A549 (cell line): Measurements from ENCODE around the gene IGF2BP3. TPM values are rescaled to one million over a fixed set of nuclear protein-coding genes. Genes with fewer than 3 reads are reported as not detected.

ENCODE experiments used
- BCL3 ChIP-seq: fragments of >200 bp; sonication (Bioruptor Twin); formaldehyde crosslinking; IDR thresholded peaks from 3 replicates; pipeline ENCODE4 v1.6.1; 2016
- CBX2 ChIP-seq: fragments of 200-600 bp; sonication (generic); IDR thresholded peaks from 2 replicates; pipeline ENCODE4 v1.6.1; 2016; ENCODE audit warnings: low read depth, mild to moderate bottlenecking, borderline replicate concordance
- CBX8 ChIP-seq: fragments of 200-600 bp; sonication (generic); IDR thresholded peaks from 2 replicates; pipeline ENCODE4 v1.6.1; 2016
- CEBPB ChIP-seq, 2 experiments: fragments of >200 bp in 1 of 2; sonication (Bioruptor Twin) in 1 of 2; formaldehyde crosslinking in 1 of 2; IDR thresholded peaks; 2 replicates each; pipeline ENCODE4 v1.6.1; 2012 to 2016
- CTCF ChIP-seq: fragments of >200 bp; sonication (Bioruptor Twin); formaldehyde crosslinking; IDR thresholded peaks from 3 replicates; pipeline ENCODE4 v1.5.1; 2016
- EHF ChIP-seq: fragments of 250-450 bp; sonication (Bioruptor Pico); IDR thresholded peaks from 2 replicates; pipeline ENCODE4 v1.5.0; 2020; ENCODE audit warnings: mild to moderate bottlenecking
- FOSB ChIP-seq: fragments of 250-450 bp; sonication (Bioruptor Pico); IDR thresholded peaks from 2 replicates; pipeline ENCODE4 v1.5.0; 2020; ENCODE audit warnings: mild to moderate bottlenecking, moderate library complexity
- FOSL2 ChIP-seq, 2 experiments: fragments of 450-650 bp in 1 of 2; fragments of >200 bp in 1 of 2; sonication (Bioruptor Twin) in 1 of 2; formaldehyde crosslinking; IDR thresholded peaks; 2 replicates each; pipeline versions ENCODE4 v1.5.0 to v1.6.1; 2016 to 2020; ENCODE audit warnings: mild to moderate bottlenecking in 1 of 2, moderate library complexity in 1 of 2
- GATA3 ChIP-seq: IDR thresholded peaks from 2 replicates; pipeline ENCODE4 v1.6.1; 2012; ENCODE audit warnings: borderline replicate concordance
- HDAC2 ChIP-seq: fragments of 200-600 bp; sonication (generic); IDR thresholded peaks from 2 replicates; pipeline ENCODE4 v1.6.1; 2016
- HES2 ChIP-seq: fragments of >200 bp; sonication (Bioruptor Twin); formaldehyde crosslinking; IDR thresholded peaks from 2 replicates; pipeline ENCODE4 v1.6.1; 2016
- HOXA7 ChIP-seq: fragments of 250-450 bp; sonication (Bioruptor Pico); IDR thresholded peaks from 2 replicates; pipeline ENCODE4 v1.5.0; 2020; ENCODE audit warnings: mild to moderate bottlenecking, moderate library complexity
- HOXB13 ChIP-seq: fragments of 250-450 bp; sonication (Bioruptor Pico); IDR thresholded peaks from 2 replicates; pipeline ENCODE4 v1.5.0; 2020; ENCODE audit warnings: low read depth, mild to moderate bottlenecking, moderate library complexity
- HOXB5 ChIP-seq: fragments of 250-450 bp; sonication (Bioruptor Pico); IDR thresholded peaks from 2 replicates; pipeline ENCODE4 v1.5.0; 2020; ENCODE audit warnings: mild to moderate bottlenecking, moderate library complexity
- JUNB ChIP-seq: fragments of >200 bp; sonication (Bioruptor Twin); formaldehyde crosslinking; IDR thresholded peaks from 2 replicates; pipeline ENCODE4 v1.6.1; 2016
- KDM5A ChIP-seq: fragments of 200-600 bp; sonication (generic); IDR thresholded peaks from 2 replicates; pipeline ENCODE4 v1.6.1; 2016; ENCODE audit warnings: antibody characterized with exemption, mild to moderate bottlenecking
- MAFK ChIP-seq: fragments of 450-650 bp; IDR thresholded peaks from 2 replicates; pipeline ENCODE4 v1.6.1; 2014; ENCODE audit not compliant: partially characterized antibody
- MAX ChIP-seq: IDR thresholded peaks from 2 replicates; pipeline ENCODE4 v1.6.1; 2012
- MYC ChIP-seq: IDR thresholded peaks from 2 replicates; pipeline ENCODE4 v1.6.1; 2012; ENCODE audit warnings: mild to moderate bottlenecking, inconsistent platforms, low read length, improper control_type of control experiment, borderline replicate concordance
- NFE2L2 ChIP-seq: fragments of 150-350 bp; conservative IDR thresholded peaks from 2 replicates; pipeline ENCODE4 v1.6.1; 2014; ENCODE audit warnings: low read length
- NPAS2 ChIP-seq: fragments of 250-450 bp; sonication (Bioruptor Pico); IDR thresholded peaks from 2 replicates; pipeline ENCODE4 v1.8.0; 2022; ENCODE audit warnings: mild to moderate bottlenecking, moderate library complexity, borderline replicate concordance
- PBX3 ChIP-seq: IDR thresholded peaks from 2 replicates; pipeline ENCODE4 v1.6.1; 2012
- PHF8 ChIP-seq: fragments of 200-600 bp; sonication (generic); IDR thresholded peaks from 2 replicates; pipeline ENCODE4 v1.6.1; 2016; ENCODE audit warnings: low read depth, mild to moderate bottlenecking, antibody characterized with exemption, moderate library complexity, borderline replicate concordance
- POLR2A ChIP-seq: IDR thresholded peaks from 2 replicates; pipeline ENCODE4 v1.6.1; 2012; ENCODE audit warnings: mild to moderate bottlenecking, low read length
- RARB ChIP-seq: fragments of 250-450 bp; sonication (Bioruptor Pico); IDR thresholded peaks from 2 replicates; pipeline ENCODE4 v1.8.0; 2021; ENCODE audit warnings: mild to moderate bottlenecking, moderate library complexity
- RCOR1 ChIP-seq: fragments of 150-350 bp; IDR thresholded peaks from 2 replicates; pipeline ENCODE4 v1.6.1; 2014; ENCODE audit warnings: antibody characterized with exemption, low read length, low read depth
- REST ChIP-seq: fragments of 200-600 bp; sonication (generic); IDR thresholded peaks from 2 replicates; pipeline ENCODE4 v1.6.1; 2016; ENCODE audit warnings: antibody characterized with exemption, mild to moderate bottlenecking, moderate library complexity
- RFX5 ChIP-seq: fragments of 450-650 bp; IDR thresholded peaks from 2 replicates; pipeline ENCODE4 v1.7.1; 2014; ENCODE audit warnings: antibody characterized with exemption, mild to moderate bottlenecking, moderate library complexity
- RNF2 ChIP-seq: fragments of 200-600 bp; sonication (generic); IDR thresholded peaks from 2 replicates; pipeline ENCODE4 v1.6.1; 2016; ENCODE audit warnings: low read depth, mild to moderate bottlenecking, antibody characterized with exemption, moderate library complexity, borderline replicate concordance
- SREBF2 ChIP-seq: fragments of 450-650 bp; IDR thresholded peaks from 2 replicates; pipeline ENCODE4 v1.6.1; 2014; ENCODE audit warnings: mild to moderate bottlenecking, moderate library complexity
- TFCP2L1 ChIP-seq: fragments of 250-450 bp; sonication (Bioruptor Pico); IDR thresholded peaks from 2 replicates; pipeline ENCODE4 v1.5.0; 2021; ENCODE audit warnings: mild to moderate bottlenecking
- USF2 ChIP-seq: fragments of 450-650 bp; IDR thresholded peaks from 2 replicates; pipeline ENCODE4 v1.6.1; 2014; ENCODE audit warnings: antibody characterized with exemption
- polyA plus RNA-seq, 4 experiments: library from polyadenylated mRNA; depleted of rRNA in 3 of 4; stranded (reverse); fragments of >200 nt; fragmentation: RNase III in 1 of 4; extraction: RNeasy Plus Mini Kit Qiagen cat#74134 plus additional on column Dnase treatment in 1 of 4; gene quantifications; 2 replicates in 3 of 4; 3 replicates in 1 of 4; pipeline ENCODE4 v1.2.3, GENCODE V29; 2011 to 2017

The IGF2BP3 gene
- polyA plus RNA-seq, 2 of the 4 experiments (the other 2 are of a cell fraction) = 26.7 to 62.0 TPM

- TF ChIP-seq HOXB13 (CRISPR knock-in tag) = 0 out of 2 replicates have a peak, but pooled peaks have one; percentile 40
- TF ChIP-seq HDAC2 = no peak
- no peak for TF ChIP-seq NPAS2 (CRISPR knock-in tag)
- TF ChIP-seq EHF = 0 out of 2 replicates have a peak, but pooled peaks have one; percentile 24
- TF ChIP-seq USF2 = no peak
- TF ChIP-seq HOXB5 = no peak
- TF ChIP-seq CBX8 = no peak
- no peak for TF ChIP-seq HES2
- no peak for TF ChIP-seq PBX3
- TF ChIP-seq MAFK = no peak
- TF ChIP-seq PHF8 = peak; percentile 97
- no peak for TF ChIP-seq FOSB (CRISPR knock-in tag)
- peak; percentile 76 for TF ChIP-seq MAX
- TF ChIP-seq HOXA7 (CRISPR knock-in tag) = peak; percentile 48; the same call in 1 of the 2 replicates
- no peak for TF ChIP-seq RARB (CRISPR knock-in tag)
- peak; percentile 49; the same call in 2 of the 3 replicates for TF ChIP-seq BCL3
- peak; percentile 92 for TF ChIP-seq KDM5A
- no peak for TF ChIP-seq JUNB
- TF ChIP-seq CEBPB (IDR thresholded peaks at IDR 0.05) = no peak
- 0 out of 2 replicates have a peak, but pooled peaks have one; percentile 36 for TF ChIP-seq TFCP2L1 (CRISPR knock-in tag)
- TF ChIP-seq CBX2 = no peak
- TF ChIP-seq RCOR1 = no peak
- TF ChIP-seq POLR2A = peak; percentile 96
- no peak for TF ChIP-seq GATA3
- no peak for TF ChIP-seq RNF2
- TF ChIP-seq FOSL2 (IDR thresholded peaks at IDR 0.05) = no peak
- TF ChIP-seq FOSL2 (CRISPR knock-in tag; IDR thresholded peaks at IDR 0.05) = no peak
- TF ChIP-seq SREBF2 = no peak
- TF ChIP-seq REST = no peak; the same call in 1 of the 2 replicates
- no peak for TF ChIP-seq CTCF
- TF ChIP-seq RFX5 = no peak
- no peak for TF ChIP-seq NFE2L2
- TF ChIP-seq MYC = peak; percentile 42; the same call in 1 of the 2 replicates
Observed at GRCh38 chr7:23298885-23299769, 171.2 kb downstream of the IGF2BP3 start, which contains the start of gene MALSU1 (continued).
